NCI-H2029 treated with DMSO at 0.1 percent for 48 hours (cell line): Measurements from ENCODE around the gene HOXA3.

Experiments used
- DNase-seq: peaks from one replicate; lab custom pipeline; 2025; lab: John Stamatoyannopoulos, UW

The HOXA3 gene

GRCh38 chr7:27128776-27129728 is 23.3 kb downstream of the HOXA3 start:
- no peak for DNase-seq

GRCh38 chr7:27128034-27128433 is 24.3 kb downstream of the HOXA3 start:
- no peak for DNase-seq

DNA sequence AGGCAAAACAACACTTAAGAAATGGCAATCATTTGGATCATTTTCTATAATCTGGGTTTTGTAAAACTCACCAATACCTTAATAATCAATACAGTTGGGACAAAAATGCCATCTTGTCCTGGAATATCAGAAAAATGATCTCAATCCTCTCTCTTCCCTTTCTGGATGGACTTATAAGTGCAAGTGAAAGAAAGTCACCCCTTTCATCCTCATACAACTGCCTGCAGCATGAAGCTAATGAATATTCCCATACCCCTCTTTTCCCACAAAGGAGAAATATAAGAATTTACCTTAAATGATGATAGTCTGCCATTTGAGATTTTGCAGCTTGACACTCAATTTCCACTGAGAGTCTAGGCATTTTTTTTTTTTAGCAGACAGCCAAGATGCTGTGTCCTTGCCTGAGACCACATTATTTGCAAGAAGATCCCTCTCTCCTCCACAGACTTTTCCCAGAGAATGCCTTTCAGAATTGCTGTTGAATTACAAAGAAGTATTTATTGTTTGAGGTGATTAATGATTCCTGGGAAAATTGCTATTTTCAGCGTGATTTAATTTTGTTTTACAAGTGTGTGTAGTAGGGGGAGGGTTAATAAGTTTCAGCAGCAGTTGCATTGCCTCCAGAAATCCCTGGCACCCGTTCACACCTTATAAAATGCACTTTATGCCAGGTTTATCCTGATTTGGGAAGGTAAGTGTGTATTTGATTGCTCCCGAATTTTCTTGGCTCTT is 25.6 kb downstream of the HOXA3 start:
- DNase-seq, result no peak

DNA sequence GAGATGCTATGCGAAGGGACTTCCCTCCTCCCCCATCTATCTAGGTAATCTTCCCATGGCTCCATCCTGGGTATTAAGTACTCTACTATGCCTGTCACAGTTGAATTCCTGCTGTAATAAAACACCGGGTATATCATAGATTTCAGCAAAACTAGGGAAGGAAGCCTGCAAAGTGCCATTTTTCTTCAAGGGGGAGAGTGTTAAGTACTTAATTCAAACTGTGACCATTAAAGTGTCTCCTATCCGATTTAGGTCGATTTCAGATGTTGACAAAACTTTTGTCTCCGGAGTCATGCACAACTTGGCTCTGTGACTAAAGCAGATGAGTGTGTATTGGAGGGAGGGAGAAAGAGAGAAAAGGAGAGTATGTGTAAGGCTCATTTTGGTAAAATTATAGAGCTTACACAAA is 26.4 kb downstream of the HOXA3 start:
- DNase-seq, result no peak

DNA sequence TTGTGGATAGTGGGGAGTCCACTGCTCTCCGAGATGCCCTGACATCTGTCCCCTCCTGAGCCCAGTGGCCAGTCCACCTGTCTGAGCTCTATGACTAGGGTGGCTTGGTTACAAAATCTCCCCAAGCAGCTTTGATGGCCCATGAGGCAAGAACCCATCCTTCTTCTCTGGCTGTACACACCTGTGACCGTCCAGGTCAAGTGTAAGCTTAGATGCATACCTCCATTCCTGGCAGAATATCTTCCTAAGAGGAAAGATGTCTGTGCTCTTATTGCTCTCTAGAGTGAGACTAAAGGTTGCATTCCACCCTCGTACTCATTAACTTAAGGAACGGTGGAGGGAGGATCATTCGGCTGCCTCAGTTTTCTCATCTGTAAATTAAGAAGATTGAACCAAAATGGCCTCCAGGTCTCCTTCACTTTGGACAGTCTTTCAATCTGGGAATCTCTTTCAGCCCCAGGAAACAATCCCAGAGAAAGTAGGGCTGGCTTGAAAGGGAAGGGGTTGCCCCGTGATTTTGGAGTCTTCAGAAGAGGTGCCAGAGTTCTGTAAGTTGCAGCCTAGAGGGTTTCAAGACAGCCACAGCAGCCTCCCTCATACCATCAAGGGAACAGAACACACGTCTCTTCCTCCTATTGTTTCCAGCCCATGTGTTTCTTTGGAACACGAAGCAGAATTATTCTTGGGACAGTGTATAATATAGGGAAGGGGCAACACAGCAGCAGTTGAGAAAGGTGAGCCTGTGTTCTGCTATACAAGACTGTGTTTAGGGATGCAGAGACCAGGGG is 27.3 kb downstream of the HOXA3 start:
- DNase-seq, result no peak

GRCh38 chr7:27124096-27124901 is 28.1 kb downstream of the HOXA3 start:
- no peak for DNase-seq

DNA sequence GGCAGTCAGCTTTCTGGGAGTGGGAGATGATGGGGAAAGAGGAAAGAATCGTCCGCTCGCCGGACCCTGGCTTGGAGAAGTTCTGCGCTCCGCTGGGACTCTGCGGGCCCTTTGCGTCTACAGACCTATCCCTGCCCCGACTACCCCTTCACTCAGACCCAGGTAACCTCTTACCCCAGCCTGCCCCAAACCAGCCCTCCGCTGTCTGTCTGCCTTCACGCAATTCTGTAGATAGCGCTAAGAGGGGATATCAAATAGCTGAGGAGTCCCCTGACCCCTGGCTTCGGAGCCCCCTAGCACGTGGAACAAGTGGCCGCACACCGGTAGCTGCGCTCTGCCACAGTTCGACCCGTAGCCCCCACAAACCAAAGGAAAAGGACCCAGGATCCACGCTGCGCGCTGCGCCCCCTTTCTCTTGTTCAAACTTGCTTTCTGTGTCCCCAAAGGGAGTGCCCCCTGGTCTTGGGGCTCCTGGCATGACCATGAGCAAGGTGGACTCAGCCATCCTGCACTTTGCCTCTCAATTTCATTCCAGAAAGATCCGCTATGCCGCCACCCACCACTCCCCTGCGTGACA is 28.8 kb downstream of the HOXA3 start:
- DNase-seq, result no peak

- no peak for DNase-seq
Observed at GRCh38 chr7:27123007-27123476, 29.3 kb downstream of the HOXA3 start.

GRCh38 chr7:27122077-27122910 is 30.1 kb downstream of the HOXA3 start:
- DNase-seq, result no peak

GRCh38 chr7:27121684-27122076 is 30.7 kb downstream of the HOXA3 start:
- DNase-seq, result no peak

DNA sequence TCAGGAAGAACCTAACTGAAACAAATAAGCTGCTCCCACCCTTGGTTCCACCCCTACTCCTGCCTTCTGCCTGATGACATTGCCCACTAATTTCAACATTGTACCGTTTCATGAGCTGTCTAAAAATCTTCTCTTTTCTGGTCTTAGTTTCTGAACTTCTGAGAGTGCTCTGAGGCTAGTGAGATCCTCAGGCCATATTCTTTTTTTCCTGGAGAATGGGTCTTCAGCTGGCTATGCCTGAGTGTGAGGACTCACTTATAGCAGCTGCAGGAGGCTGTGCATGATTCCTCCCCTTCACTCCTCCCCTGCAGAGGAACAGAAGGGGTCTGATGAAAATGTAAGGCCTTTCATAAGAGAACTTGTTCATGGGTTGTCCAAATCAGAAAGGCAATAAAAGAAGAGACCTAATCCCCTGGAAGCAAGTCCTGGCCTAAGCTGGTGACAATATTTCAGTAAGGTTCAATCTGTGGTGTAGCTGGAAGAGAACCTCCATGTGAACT is 32.9 kb downstream of the HOXA3 start:
- no peak for DNase-seq

DNA sequence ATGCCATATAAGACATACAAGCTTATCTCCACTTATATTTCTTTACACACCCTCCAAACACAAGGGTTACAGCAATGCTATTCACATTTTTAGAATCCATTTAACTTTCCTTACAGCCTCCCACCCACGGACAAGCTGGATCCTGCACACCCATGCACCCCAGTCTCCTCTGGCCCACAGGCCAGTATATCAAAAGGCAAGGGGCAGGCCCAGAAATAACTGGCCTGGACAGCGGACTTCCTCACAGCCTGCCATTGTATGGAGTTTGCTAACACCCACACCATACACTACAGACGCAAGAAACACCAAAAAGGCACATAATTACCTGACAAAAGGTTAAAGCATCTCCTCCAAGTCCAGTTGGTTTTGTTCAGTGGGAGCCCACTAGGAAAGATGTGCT is 33.8 kb downstream of the HOXA3 start:
- no peak for DNase-seq

GRCh38 chr7:27117887-27118491 is 34.4 kb downstream of the HOXA3 start:
- no peak for DNase-seq

DNA sequence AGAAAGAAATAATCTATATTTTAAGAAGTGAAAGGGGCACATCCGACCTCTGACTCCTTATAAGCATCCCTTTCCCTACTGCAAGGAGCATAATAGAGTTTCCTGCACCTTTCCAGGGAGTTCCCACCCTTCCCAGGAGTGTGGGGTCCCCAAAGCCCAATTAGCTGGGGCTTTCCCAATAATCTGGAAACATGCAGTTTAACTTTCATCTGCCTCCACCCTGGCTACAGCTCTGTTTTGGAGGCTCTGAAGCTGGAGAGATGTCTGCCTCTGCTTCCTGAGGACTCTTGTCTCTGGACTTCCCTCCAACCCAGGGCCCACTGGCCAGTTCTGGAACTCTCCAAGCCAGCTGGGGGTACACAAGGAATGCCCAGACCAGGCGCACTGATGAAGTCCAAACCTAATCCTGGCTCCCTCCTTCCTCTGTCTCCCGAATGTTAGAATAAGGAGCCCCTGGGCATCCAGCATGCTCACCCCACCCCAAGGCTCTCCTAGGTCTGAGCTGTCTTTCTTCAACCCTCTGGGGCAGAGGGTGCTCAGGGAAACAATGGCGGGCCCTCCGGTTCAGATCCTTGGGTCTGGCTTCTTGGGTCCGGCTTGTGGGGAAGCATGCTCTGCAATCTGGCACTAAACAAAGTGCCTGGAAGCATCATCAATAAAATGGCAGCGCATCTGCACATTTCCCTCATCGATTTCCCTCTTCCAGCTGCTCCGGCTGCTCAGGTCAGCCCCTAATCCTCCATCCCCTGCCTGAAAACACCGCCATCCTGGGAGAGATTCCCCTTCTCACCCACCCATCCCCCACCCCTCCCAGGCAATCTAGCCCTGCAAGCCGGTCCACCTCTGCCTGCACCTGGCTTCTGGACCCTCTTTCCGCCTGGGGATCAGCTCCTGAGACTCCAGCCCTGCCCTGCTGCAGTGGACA is 35.2 kb downstream of the HOXA3 start:
- no peak for DNase-seq

DNA sequence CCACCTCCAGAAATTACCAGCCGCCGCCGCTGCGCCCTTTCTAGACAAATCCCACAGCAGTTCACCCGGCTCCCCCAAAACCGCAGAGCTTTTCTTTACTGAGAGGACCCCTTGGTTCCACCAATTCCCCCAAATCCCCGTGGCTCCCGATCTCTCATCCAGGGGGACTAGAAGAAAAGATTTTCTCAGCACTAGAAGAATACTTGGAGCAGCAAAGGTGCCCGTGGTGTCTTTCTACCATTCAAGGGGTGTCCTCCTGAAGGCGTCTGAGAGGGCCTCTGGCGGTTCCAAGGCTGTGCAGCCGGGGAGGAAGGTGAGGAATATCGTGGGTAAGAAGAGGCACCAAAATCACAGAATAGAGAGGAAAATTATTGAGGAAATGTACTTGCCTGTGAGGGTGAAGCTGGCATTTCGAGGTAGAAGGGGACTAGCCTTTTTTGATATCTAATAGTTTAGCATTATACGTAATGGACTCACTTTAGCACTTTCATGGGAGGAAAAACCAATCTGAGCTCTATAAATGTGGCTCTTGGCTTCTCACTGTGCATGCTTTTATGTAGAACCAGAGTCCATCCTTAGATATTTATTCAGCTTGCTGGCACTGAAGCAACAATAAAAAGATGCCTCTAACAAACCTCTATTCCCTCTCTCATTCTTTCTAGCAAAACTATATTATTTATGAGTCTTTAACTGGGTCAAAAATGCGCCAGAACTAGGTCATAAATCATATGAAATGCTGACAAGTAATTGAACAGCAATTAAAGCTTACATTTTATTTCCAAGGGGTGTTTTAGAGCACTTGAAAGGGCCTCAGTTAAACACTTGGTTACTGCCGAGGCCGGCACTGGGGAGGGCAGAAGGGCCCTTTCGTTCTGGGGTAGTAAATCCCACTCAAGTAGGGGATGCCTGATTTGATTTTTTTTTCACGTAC is 36.1 kb downstream of the HOXA3 start:
- no peak for DNase-seq

DNA sequence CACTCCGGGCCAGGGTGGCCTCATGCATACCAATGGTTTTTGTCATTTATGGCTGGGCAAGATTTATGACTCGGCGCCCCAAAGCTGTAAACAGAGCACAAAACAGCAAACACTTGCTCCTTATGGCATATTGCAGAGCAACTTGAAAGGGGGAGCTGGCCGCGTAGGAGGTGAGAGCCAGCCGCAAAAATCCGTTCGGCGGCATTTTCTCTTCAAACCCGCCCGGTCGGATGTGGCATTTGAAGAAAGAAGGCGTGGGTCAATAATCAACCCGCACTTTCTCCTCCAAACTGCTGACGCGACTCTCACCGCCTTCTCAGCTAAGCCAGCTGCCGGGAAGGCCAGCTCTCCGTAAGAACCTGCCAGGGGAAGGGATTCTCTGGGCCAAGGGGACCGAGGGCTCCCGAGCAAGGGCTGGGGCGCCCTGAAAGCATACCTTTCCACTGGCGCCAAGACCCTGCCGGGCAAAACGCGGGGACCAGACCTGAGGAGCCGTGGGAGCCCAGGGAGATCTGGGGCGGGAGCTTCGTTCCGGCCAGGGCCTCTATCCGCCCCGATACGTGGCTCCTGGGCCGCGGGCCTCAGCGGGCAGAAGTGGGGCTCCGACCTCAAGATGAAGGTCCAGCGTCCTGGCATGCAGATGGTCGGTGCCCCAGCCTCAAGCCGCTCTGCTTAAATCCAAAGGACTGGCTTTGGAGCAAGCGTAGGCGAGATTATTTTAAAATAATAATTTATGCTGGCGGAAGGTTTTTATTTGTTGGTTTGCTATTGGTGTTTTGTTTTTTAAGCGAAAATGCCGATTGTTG is 37.0 kb downstream of the HOXA3 start:
- DNase-seq, result no peak

- no peak for DNase-seq
Observed at GRCh38 chr7:27114881-27115220, 37.5 kb downstream of the HOXA3 start.
